KOPT-K1 (cell line): ENCODE results near the gene SCLY.

Experiments used
- H3K27ac ChIP-seq: fragments of 200-600 bp; sonication (generic); 2 replicates; pipeline ENCODE4 v1.5.1; 2016; ENCODE audit warnings: antibody characterized with exemption, mild to moderate bottlenecking, low read depth, low read length; ENCODE audit not compliant: poor library complexity, severe bottlenecking
- H3K36me3 ChIP-seq: fragments of 200-600 bp; sonication (generic); 2 replicates; pipeline ENCODE4 v1.5.1; 2017; ENCODE audit warnings: antibody characterized with exemption, mild to moderate bottlenecking, low read length, moderate library complexity; ENCODE audit not compliant: insufficient read depth
- H3K9me3 ChIP-seq: fragments of 200-600 bp; sonication (generic); 2 replicates; pipeline ENCODE4 v1.5.1; 2017; ENCODE audit warnings: antibody characterized with exemption, low read length, mild to moderate bottlenecking; ENCODE audit not compliant: insufficient read depth, poor library complexity, severe bottlenecking

The SCLY gene

GRCh38 chr2:238127165-238128060, 66.6 kb downstream of the SCLY start:
- H3K27ac ChIP-seq: no peak overlapping the region
- H3K9me3 ChIP-seq: no peaks in the 10 kb centered on the region
- H3K36me3 ChIP-seq: no peaks in the 10 kb centered on the region

DNA sequence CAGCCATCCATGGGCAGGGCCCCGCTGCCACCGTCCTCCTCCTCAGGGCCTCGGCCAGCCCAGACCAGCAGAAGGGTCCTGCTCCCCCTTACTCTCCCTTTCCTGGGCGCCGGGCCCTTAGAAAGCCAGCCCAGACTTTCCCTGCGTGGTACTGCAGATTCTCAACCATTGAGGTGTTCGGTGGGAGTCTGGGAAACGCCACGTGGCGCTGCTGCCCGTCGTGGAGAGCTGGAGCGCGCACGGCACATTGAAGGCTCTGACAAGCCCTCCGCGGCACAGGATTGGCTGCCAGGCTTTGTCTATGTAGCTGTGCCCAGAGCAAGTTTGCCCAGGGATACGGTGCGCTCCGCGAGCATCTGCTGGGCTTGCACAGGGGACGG, 67.2 kb downstream of the SCLY start:
- no peaks in the 10 kb centered on the region for H3K9me3 ChIP-seq
- H3K27ac ChIP-seq: no peak overlapping the region
- H3K36me3 ChIP-seq: no peaks in the 10 kb centered on the region

GRCh38 chr2:238128534-238129001, 67.8 kb downstream of the SCLY start:
- H3K9me3 ChIP-seq: no peaks in the 10 kb centered on the region
- H3K27ac ChIP-seq: no peak overlapping the region
- no peaks in the 10 kb centered on the region for H3K36me3 ChIP-seq

- no peak overlapping the region for H3K27ac ChIP-seq
- H3K36me3 ChIP-seq: no peaks in the 10 kb centered on the region
- H3K9me3 ChIP-seq: no peaks in the 10 kb centered on the region
Observed at GRCh38 chr2:238129166-238130010, 68.6 kb downstream of the SCLY start.

DNA sequence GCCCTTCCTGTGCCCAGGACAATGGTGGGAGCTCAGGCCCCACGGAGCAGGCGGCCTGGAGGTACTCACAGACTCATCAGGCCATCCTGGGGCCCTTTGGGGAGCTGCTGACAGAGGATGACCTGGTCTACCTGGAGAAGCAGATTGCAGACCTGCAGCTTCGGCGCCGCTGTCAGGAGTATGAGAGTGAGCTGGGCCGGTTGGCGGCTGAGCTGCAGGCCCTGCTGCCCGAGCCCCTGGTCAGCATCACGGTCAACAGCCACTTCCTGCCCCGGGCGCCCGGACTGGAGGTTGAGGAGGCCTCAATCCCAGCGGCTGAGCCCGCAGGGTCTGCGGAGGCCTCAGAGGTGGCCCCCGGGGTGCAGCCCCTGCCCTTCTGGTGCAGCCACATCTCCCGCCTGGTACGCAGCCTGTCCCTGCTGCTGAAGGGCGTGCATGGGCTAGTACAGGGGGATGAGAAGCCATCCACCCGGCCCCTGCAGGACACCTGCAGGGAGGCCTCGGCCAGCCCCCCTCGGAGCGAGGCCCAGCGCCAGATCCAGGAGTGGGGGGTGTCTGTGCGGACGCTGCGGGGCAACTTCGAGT, 69.4 kb downstream of the SCLY start:
- Histone ChIP-seq H3K36me3 (no peaks in the 10 kb centered on the region), H3K9me3 (no peaks in the 10 kb centered on the region), H3K27ac (no peak overlapping the region)

DNA sequence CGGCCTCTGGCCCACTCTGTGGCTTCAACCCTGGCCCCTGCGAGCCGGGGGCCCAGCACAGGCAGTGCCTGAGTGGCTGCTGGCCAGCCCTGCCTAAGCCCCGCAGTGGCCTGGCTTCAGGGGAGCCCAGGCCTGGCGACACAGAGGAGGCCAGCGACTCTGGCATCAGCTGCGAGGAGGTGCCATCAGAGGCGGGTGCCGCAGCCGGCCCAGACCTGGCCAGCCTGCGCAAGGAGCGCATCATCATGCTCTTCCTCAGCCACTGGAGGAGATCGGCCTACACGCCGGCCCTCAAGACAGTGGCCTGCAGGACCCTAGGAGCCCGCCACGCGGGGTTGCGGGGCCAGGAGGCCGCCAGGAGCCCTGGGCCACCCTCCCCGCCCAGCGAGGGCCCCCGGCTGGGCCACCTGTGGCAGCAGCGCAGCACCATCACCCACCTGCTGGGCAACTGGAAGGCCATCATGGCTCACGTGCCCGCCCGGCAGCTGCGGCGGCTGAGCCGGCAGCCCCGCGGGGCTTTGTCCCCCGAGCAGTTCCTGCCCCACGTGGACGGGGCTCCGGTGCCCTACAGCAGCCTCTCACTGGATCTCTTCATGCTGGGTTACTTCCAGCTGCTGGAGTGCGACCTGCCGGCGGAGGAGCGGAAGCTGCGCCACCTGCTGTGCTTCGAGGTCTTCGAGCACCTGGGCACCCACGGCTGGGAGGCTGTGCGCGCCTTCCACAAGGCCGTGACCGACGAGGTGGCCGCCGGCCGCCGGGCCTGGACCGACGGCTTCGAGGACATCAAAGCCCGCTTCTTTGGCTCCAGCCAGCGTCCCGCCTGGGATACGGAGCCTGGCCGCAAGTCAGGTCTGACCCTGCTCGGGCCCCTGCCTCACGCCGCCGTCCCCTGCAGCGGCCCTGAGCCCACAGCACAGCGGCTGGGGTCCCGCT, 70.2 kb downstream of the SCLY start:
- Histone ChIP-seq H3K27ac (no peak overlapping the region), H3K9me3 (no peaks in the 10 kb centered on the region), H3K36me3 (no peaks in the 10 kb centered on the region)

DNA sequence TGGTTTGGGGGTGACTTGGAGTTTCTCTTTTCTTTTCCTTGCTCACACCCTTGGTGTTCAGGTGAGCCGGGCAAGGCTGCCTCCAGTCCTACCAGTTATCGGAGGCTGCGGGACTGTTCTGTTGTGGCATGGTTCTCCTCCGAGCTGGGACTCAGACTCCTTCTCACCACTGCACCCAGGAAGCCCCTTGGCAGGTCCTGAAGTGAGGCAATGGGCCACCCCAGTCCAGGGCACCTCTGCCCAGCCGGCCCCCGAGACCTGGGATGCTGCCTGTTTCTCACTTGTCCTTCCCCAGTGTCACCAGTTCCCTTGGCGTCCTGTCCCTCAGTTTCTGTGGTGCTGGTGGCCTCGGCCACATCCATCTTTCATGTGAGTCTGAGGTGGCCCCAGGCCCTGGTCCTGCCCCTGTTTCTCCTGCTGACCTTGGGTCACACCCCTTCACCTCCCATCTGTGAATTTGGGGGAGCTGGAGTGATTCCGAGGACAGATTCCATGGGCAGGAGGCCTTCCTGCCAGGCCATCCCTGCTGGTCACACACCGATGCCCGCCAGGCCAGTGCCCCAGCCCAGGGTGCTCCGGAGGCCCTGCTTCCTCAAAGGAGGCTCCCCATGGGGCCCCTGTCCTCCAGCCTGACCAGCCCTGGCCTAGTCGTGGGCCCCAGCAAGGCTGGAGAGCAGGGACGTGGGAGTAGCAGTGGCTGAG, 71.1 kb downstream of the SCLY start:
- H3K9me3 ChIP-seq: no peaks in the 10 kb centered on the region
- no peaks in the 10 kb centered on the region for H3K36me3 ChIP-seq
- H3K27ac ChIP-seq: no peak overlapping the region

DNA sequence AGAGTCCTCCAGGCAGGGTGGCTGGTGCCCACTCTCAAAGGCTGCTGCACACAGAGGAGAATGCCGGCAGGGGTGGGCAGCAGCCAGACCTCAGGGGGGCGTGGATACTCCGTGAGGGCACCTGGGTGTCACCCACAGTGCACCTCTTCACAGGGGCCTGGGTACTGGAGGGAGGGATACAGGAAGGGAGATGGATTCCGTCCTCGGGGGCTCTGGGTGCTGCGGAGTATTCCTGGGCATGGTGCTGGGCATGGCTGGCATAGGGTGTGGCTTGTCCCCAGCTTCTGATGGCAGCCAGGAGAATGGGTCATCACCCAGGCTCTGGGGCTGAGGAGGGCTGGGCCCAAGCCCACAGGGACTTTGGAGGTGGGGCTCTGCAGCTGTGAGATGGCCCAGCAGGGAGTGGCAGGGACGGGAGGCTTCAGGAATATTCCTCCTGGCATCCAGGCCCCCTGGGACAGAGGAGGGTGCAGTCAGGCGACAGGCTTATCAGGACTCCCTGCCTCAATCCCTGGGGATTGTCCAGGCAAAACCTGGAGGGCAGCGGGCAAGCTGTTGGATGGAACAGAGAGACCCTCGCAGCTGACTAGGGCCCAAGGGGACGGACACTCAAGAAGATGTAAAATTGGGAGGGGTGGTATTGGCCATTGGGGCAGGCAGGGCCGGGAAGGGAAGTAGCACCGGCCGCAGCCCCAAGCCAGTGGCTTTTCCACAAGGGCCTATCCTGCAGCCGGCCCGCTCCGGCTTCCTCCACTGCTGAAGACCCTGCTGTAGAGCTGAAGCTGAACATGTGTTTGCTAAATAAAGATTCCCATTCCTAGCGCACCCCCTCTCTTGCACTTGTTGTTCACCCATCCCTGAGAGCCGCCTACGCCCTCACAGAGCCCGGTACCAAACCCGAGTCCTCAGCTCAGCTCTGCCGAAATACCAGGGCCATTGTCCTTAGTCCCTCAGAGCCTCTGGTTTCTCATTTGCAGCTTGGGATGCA, 72.0 kb downstream of the SCLY start:
- no peak overlapping the region for H3K27ac ChIP-seq
- no peaks in the 10 kb centered on the region for H3K9me3 ChIP-seq
- no peaks in the 10 kb centered on the region for H3K36me3 ChIP-seq

- H3K9me3 ChIP-seq: no peaks in the 10 kb centered on the region
- no peaks in the 10 kb centered on the region for H3K36me3 ChIP-seq
- no peak overlapping the region for H3K27ac ChIP-seq
Observed at GRCh38 chr2:238133499-238134392, 72.9 kb downstream of the SCLY start.

- H3K9me3 ChIP-seq: no peaks in the 10 kb centered on the region
- no peaks in the 10 kb centered on the region for H3K36me3 ChIP-seq
- no peak overlapping the region for H3K27ac ChIP-seq
Observed at GRCh38 chr2:238134393-238134785, 73.6 kb downstream of the SCLY start.

- H3K27ac ChIP-seq: no peak overlapping the region
- no peaks in the 10 kb centered on the region for H3K9me3 ChIP-seq
- H3K36me3 ChIP-seq: no peaks in the 10 kb centered on the region
Observed at GRCh38 chr2:238135601-238136150, 74.9 kb downstream of the SCLY start.
